Vagina (tissue), 2 donors: ENCODE measurements around the gene ANO6. TPM values are rescaled to one million over a fixed set of nuclear protein-coding genes. Genes with fewer than 3 reads are reported as not detected.
"Not testable (repeated sequence)": the region's sequence is repeated elsewhere in the genome, so short reads cannot be mapped to it uniquely, and the experiment has no call there.

Source experiments
- DNase-seq, 2 donors: peaks; one replicate each; pipeline ENCODE4 v3.0.0-alpha.2; 2017; ENCODE audit errors: extremely low spot score in 2 of 2
- H3K27ac ChIP-seq: fragments of 200-600 bp; sonication (generic); one replicate; pipeline ENCODE4 v1.5.1; 2019
- H3K27me3 ChIP-seq: fragments of 200-600 bp; sonication (generic); one replicate; pipeline ENCODE4 v1.5.1; 2019
- H3K36me3 ChIP-seq, 2 donors: fragments of 200-600 bp; sonication (generic); one replicate each; pipeline ENCODE4 v1.5.1; 2017 to 2019
- H3K4me1 ChIP-seq: fragments of 200-600 bp; sonication (generic); one replicate; pipeline ENCODE4 v1.5.1; 2019
- H3K4me3 ChIP-seq, 2 donors: fragments of 200-600 bp; sonication (generic); 1 replicate in 1 of 2; 2 replicates in 1 of 2; pipeline ENCODE4 v1.5.1; 2016 to 2019
- H3K9me3 ChIP-seq: fragments of 200-600 bp; sonication (generic); one replicate; pipeline ENCODE4 v1.5.1; 2019
- CTCF ChIP-seq, 3 experiments: fragments of 450-650 bp in 2 of 3; fragments of 200-600 bp in 1 of 3; sonication (generic) in 1 of 3; IDR thresholded peaks; one replicate each; pipeline ENCODE4 v1.5.1; 2017 to 2019; ENCODE audit warnings: antibody characterized with exemption in 3 of 3, mild to moderate bottlenecking in 2 of 3, moderate library complexity in 2 of 3
- POLR2A ChIP-seq, 2 donors: fragments of 450-650 bp; IDR thresholded peaks; one replicate each; pipeline ENCODE4 v1.6.1; 2017; ENCODE audit warnings: antibody characterized with exemption in 2 of 2, mild to moderate bottlenecking in 2 of 2, moderate library complexity in 2 of 2
- POLR2AphosphoS5 ChIP-seq, 2 donors: sonication (generic); formaldehyde crosslinking; IDR thresholded peaks; one replicate each; pipeline ENCODE4 v1.9.0; 2017; ENCODE audit warnings: antibody characterized with exemption in 2 of 2, mild to moderate bottlenecking in 2 of 2, low read depth in 1 of 2; ENCODE audit not compliant: insufficient read depth in 1 of 2
- intact Hi-C: fragments of 100-400 bp; cut with DNase I; formaldehyde crosslinking; loops from one replicate; pipeline ENCODE4 v1.15.1; 2023
- total RNA-seq: library from RNA; depleted of rRNA; stranded (reverse); fragments of >200 nt; gene quantifications from one replicate; pipeline ENCODE4 v1.2.3, GENCODE V29; 2016

Gene ANO6
- total RNA-seq, 1 donor from 2014 or later: 48.4 TPM

DNA sequence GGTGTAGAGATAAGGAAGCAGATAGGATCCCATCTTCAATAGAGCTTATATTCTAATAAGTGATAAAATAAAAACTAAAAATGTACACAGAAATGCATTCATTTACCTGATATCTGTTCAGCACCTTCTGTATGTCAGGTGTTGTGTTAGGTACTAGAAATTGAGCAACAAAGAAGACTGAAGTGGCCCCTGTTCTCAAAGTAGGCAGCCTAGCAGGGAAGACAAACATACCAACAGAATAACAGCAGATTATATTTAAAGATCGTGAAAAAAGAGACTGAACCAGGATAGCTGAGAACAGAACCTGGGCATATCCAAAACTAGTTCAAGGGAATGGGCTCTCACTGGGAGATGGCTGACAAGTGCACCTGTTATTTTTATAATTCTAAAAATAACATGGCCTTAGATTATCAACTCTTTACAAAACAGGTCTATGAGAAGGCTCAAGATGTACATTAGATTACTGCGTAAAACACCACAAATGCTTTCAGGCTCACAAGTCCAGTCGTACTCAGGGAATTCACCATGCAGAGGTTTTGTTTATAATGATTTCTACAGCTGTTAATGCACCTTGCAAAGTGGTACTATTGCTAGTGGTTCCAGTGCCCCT is 16.4 kb downstream of the ANO6 start:
- Histone ChIP-seq H3K4me3 (no peak overlapping the region), H3K4me1 (peaks cover 48% of the 10 kb centered on the region), H3K27me3 (no peaks in the 10 kb centered on the region), H3K36me3 (no peaks in the 10 kb centered on the region), H3K27ac (peak overlapping the region; percentile 83), H3K9me3 (no peaks in the 10 kb centered on the region)
- intact Hi-C loops: no loop called here
- no peak for DNase-seq
- TF ChIP-seq POLR2A (IDR thresholded peaks at IDR 0.05) (no peak), CTCF (IDR thresholded peaks at IDR 0.05) (no peak), POLR2AphosphoS5 (IDR thresholded peaks at IDR 0.05; ENCODE audit: insufficient read depth in 1 of 2, low read depth in 1 of 2) (no peak)

GRCh38 chr12:45232756-45233372 is 17.0 kb downstream of the ANO6 start:
- no peak for DNase-seq
- peak in 1 of 2 donors; percentile 87 for TF ChIP-seq POLR2AphosphoS5 (IDR thresholded peaks at IDR 0.05; ENCODE audit: insufficient read depth in 1 of 2, low read depth in 1 of 2)
- no peak for TF ChIP-seq POLR2A (IDR thresholded peaks at IDR 0.05)
- TF ChIP-seq CTCF (IDR thresholded peaks at IDR 0.05): no peak
- Histone ChIP-seq H3K4me3 (no peak overlapping the region), H3K4me1 (peaks cover 48% of the 10 kb centered on the region), H3K9me3 (no peaks in the 10 kb centered on the region), H3K27me3 (no peaks in the 10 kb centered on the region), H3K27ac (peak overlapping the region; percentile 83), H3K36me3 (no peaks in the 10 kb centered on the region)
- intact Hi-C loops: no loop called here

DNA sequence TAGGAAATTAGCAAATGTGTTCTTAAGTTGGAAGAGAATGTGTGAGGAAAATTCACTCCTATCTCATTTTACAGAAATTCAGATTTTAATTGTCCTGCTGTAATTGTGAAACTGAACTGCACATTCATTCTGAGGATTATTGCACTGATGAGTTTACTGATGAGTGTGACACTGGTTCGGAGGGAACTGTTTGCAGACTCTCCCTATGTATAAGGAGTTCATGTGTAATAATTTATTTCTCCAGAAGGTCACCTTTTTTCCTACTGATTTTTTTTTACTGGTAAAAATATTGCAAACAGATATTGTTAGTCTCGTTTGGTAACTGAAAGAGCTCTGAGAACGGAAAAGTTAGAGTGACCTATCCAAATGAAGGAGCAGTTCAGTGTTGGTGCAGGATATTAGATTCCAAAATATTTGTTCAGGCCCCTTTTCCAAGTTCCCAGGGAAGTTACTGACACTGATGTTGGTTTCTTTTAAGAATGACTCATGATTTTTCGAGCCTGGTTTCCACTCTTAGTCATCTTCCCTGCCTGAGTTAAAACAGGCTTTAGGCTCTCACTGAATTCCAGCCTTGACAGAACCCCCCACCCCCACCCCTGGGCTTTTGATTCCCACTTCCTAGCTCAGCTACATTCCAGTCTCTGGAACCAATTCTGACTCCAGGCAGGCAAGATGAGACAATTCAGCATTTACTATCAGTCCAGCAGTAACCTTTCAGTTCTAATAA is 18.4 kb downstream of the ANO6 start:
- intact Hi-C loops: no loop called here
- Histone ChIP-seq H3K9me3 (no peaks in the 10 kb centered on the region), H3K27me3 (no peaks in the 10 kb centered on the region), H3K4me3 (peak overlapping the region in 1 of 2 donors; percentile 10), H3K27ac (peak overlapping the region; percentile 83), H3K36me3 (no peaks in the 10 kb centered on the region), H3K4me1 (peaks cover 48% of the 10 kb centered on the region)
- TF ChIP-seq POLR2AphosphoS5 (IDR thresholded peaks at IDR 0.05; ENCODE audit: insufficient read depth in 1 of 2, low read depth in 1 of 2) (peak in 1 of 2 donors; percentile 83), POLR2A (IDR thresholded peaks at IDR 0.05) (no peak)
- DNase-seq: no peak

- Histone ChIP-seq H3K9me3 (no peaks in the 10 kb centered on the region), H3K4me1 (peaks cover 48% of the 10 kb centered on the region), H3K4me3 (no peak overlapping the region), H3K27me3 (no peaks in the 10 kb centered on the region), H3K27ac (peak overlapping the region; percentile 83), H3K36me3 (no peaks in the 10 kb centered on the region)
- DNase-seq: no peak
- TF ChIP-seq CTCF (IDR thresholded peaks at IDR 0.05): no peak
- no peak for TF ChIP-seq POLR2A (IDR thresholded peaks at IDR 0.05)
- peak in 1 of 2 donors; percentile 10 for TF ChIP-seq POLR2AphosphoS5 (IDR thresholded peaks at IDR 0.05; ENCODE audit: insufficient read depth in 1 of 2, low read depth in 1 of 2)
- intact Hi-C loops: no loop called here
These were observed 19.5 kb downstream of the ANO6 start for GRCh38 chr12:45235087-45236025.

- H3K27me3 ChIP-seq, H3K36me3 ChIP-seq, H3K4me3 ChIP-seq, DNase-seq, H3K9me3 ChIP-seq, intact Hi-C loops: not testable (repeated sequence)
- Histone ChIP-seq H3K4me1 (peaks cover 47% of the 10 kb centered on the region), H3K27ac (peak overlapping the region; percentile 83)
These were observed 20.5 kb downstream of the ANO6 start for GRCh38 chr12:45236383-45236782.
